H1 (cell line): ENCODE results near the gene KLF7. TPM values are rescaled to one million over a fixed set of nuclear protein-coding genes. Genes with fewer than 3 reads are reported as not detected.

ENCODE experiments used
- CTCF ChIA-PET: fragments of 300-600 bp; sonication (Branson Sonifier 250); formaldehyde crosslinking; loops from one replicate; lab custom pipeline; 2021; ENCODE audit not compliant: partially characterized antibody; lab: Charles Lee
- POLR2A ChIA-PET: fragments of 300-600 bp; sonication (Branson Sonifier 250); formaldehyde crosslinking; loops from one replicate; lab custom pipeline; 2021; ENCODE audit warnings: inconsistent platforms; ENCODE audit not compliant: partially characterized antibody; lab: Charles Lee
- DNase-seq, 2 experiments: peaks; one replicate each; pipeline versions ENCODE4 v3.0.0 to v3.0.0-alpha.2; 2010 to 2022; ENCODE audit warnings: low spot score in 2 of 2, low read depth in 1 of 2, mixed read lengths in 1 of 2
- FAIRE-seq: peaks from 2 replicates; lab custom pipeline; 2011; peaks lifted over from hg19 to GRCh38; lab: Jason Lieb, UNC
- H2AFZ ChIP-seq: 2 replicates; pipeline ENCODE4 v1.8.1; 2012; ENCODE audit warnings: low read length, inconsistent platforms
- H2AK5ac ChIP-seq: 2 replicates; pipeline ENCODE4 v1.6.1; 2013; ENCODE audit warnings: low read depth, low read length
- H2BK120ac ChIP-seq: replicated peaks from 2 replicates; pipeline ENCODE3; 2013; ENCODE audit warnings: low read depth, low read length, inconsistent platforms
- H2BK12ac ChIP-seq: 2 replicates; pipeline ENCODE4 v1.6.1; 2013; ENCODE audit warnings: low read depth, low read length
- H2BK15ac ChIP-seq: 2 replicates; pipeline ENCODE4 v1.6.1; 2013; ENCODE audit warnings: low read length
- H2BK20ac ChIP-seq: 2 replicates; pipeline ENCODE4 v1.6.1; 2013; ENCODE audit warnings: low read length
- H2BK5ac ChIP-seq: 2 replicates; pipeline ENCODE4 v1.6.1; 2013; ENCODE audit warnings: low read depth, low read length
- H3K14ac ChIP-seq: 2 replicates; pipeline ENCODE4 v1.6.1; 2013; ENCODE audit warnings: inconsistent platforms; ENCODE audit not compliant: insufficient read length
- H3K18ac ChIP-seq: 2 replicates; pipeline ENCODE4 v1.6.1; 2013; ENCODE audit warnings: low read length; ENCODE audit errors: extremely low read depth
- H3K23ac ChIP-seq: 2 replicates; pipeline ENCODE4 v1.6.1; 2013; ENCODE audit warnings: inconsistent platforms; ENCODE audit not compliant: insufficient read length
- H3K23me2 ChIP-seq: 2 replicates; pipeline ENCODE4 v1.6.1; 2013; ENCODE audit warnings: low read depth, low read length
- H3K27ac ChIP-seq: 2 replicates; pipeline ENCODE4 v1.6.1; 2011; ENCODE audit warnings: low read depth, low read length, inconsistent platforms
- H3K27me3 ChIP-seq, 4 experiments: replicated peaks in 1 of 4; 1 replicate in 1 of 4; 2 replicates in 3 of 4; pipeline versions ENCODE4 v1.6.1 to v1.8.1; 2011 to 2013; ENCODE audit warnings: low read length in 3 of 4, mild to moderate bottlenecking in 3 of 4, inconsistent platforms in 2 of 4, mixed read lengths in 2 of 4, moderate library complexity in 1 of 4; ENCODE audit not compliant: control insufficient read depth in 3 of 4, insufficient read depth in 3 of 4; ENCODE audit errors: extremely low read depth in 1 of 4
- H3K36me3 ChIP-seq, 4 experiments: 2 replicates each; pipeline versions ENCODE4 v1.6.1 to v1.8.1; 2011 to 2013; ENCODE audit warnings: mild to moderate bottlenecking in 4 of 4, low read length in 3 of 4, moderate library complexity in 2 of 4, control low read depth in 1 of 4, inconsistent platforms in 1 of 4; ENCODE audit not compliant: insufficient read depth in 4 of 4, control insufficient read depth in 2 of 4
- H3K4ac ChIP-seq: replicated peaks from 2 replicates; pipeline ENCODE3; 2013; ENCODE audit warnings: low read length, low read depth, mixed read lengths, inconsistent platforms; ENCODE audit not compliant: insufficient read length
- H3K4me1 ChIP-seq, 4 experiments: replicated peaks in 1 of 4; 1 replicate in 1 of 4; 2 replicates in 3 of 4; pipeline versions ENCODE4 v1.6.1 to v1.8.1; 2011 to 2013; ENCODE audit warnings: low read length in 3 of 4, inconsistent platforms in 2 of 4, mixed read lengths in 1 of 4; ENCODE audit not compliant: insufficient read depth in 4 of 4, control insufficient read depth in 3 of 4
- H3K4me2 ChIP-seq, 2 experiments: 2 replicates each; pipeline versions ENCODE4 v1.6.1 to v1.8.1; 2011 to 2013; ENCODE audit warnings: low read depth in 2 of 2, low read length in 2 of 2, control low read depth in 1 of 2, inconsistent platforms in 1 of 2, mild to moderate bottlenecking in 1 of 2; ENCODE audit not compliant: insufficient read depth in 1 of 2
- H3K4me3 ChIP-seq, 4 experiments: fragments of 200-600, 300-600 bp in 1 of 4; sonication (generic), shearing (Covaris generic), sonication (Bioruptor Twin) in 1 of 4; 2 replicates each; pipeline versions ENCODE4 v1.5.1 to v1.8.1; 2011 to 2016; ENCODE audit warnings: low read length in 4 of 4, low read depth in 3 of 4, control low read depth in 2 of 4, inconsistent platforms in 2 of 4, mild to moderate bottlenecking in 2 of 4, mixed read lengths in 1 of 4, moderate library complexity in 1 of 4; ENCODE audit not compliant: insufficient read depth in 2 of 4; ENCODE audit errors: extremely low read depth in 1 of 4
- H3K56ac ChIP-seq: replicated peaks from 2 replicates; pipeline ENCODE3; 2013; ENCODE audit warnings: low read depth, mild to moderate bottlenecking, mixed read lengths, low read length, inconsistent platforms; ENCODE audit not compliant: insufficient read length
- H3K79me1 ChIP-seq: 2 replicates; pipeline ENCODE4 v1.6.1; 2013; ENCODE audit warnings: low read depth, low read length, control low read depth
- H3K79me2 ChIP-seq, 2 experiments: 2 replicates each; pipeline versions ENCODE4 v1.6.1 to v1.8.1; 2012 to 2013; ENCODE audit warnings: low read length in 2 of 2, mild to moderate bottlenecking in 2 of 2, inconsistent platforms in 1 of 2; ENCODE audit not compliant: insufficient read depth in 2 of 2, control insufficient read depth in 1 of 2
- H3K9ac ChIP-seq, 4 experiments: replicated peaks in 1 of 4; 1 replicate in 1 of 4; 2 replicates in 3 of 4; pipeline versions ENCODE4 v1.6.1 to v1.8.1; 2011 to 2013; ENCODE audit warnings: low read depth in 3 of 4, low read length in 3 of 4, control low read depth in 2 of 4, mild to moderate bottlenecking in 2 of 4, moderate library complexity in 2 of 4, inconsistent platforms in 1 of 4; ENCODE audit errors: extremely low read depth in 1 of 4
- H3K9me3 ChIP-seq, 2 experiments: 2 replicates each; pipeline versions ENCODE4 v1.6.1 to v1.8.1; 2012 to 2013; ENCODE audit warnings: mild to moderate bottlenecking in 2 of 2, moderate library complexity in 2 of 2, control low read depth in 1 of 2, inconsistent platforms in 1 of 2, low read depth in 1 of 2, low read length in 1 of 2, mixed read lengths in 1 of 2; ENCODE audit not compliant: insufficient read depth in 2 of 2
- H4K20me1 ChIP-seq, 2 experiments: replicated peaks in 1 of 2; 2 replicates each; pipeline versions ENCODE3 to v1.8.1; 2011 to 2013; ENCODE audit warnings: inconsistent platforms in 2 of 2, low read length in 2 of 2, mild to moderate bottlenecking in 1 of 2; ENCODE audit not compliant: insufficient read depth in 2 of 2, control insufficient read depth in 1 of 2
- H4K5ac ChIP-seq: 2 replicates; pipeline ENCODE4 v1.6.1; 2013; ENCODE audit warnings: low read length, low read depth, mixed read lengths, inconsistent platforms; ENCODE audit not compliant: insufficient read length
- H4K8ac ChIP-seq: 2 replicates; pipeline ENCODE4 v1.8.0; 2013; ENCODE audit warnings: mild to moderate bottlenecking, moderate library complexity, low read length, inconsistent platforms; ENCODE audit not compliant: insufficient read depth; ENCODE audit errors: extremely low read depth
- H4K91ac ChIP-seq: replicated peaks from 2 replicates; pipeline ENCODE3; 2013; ENCODE audit warnings: low read length, mixed read lengths, inconsistent platforms; ENCODE audit not compliant: insufficient read length
- CTCF ChIP-seq, 3 experiments: IDR thresholded peaks; 1 replicate in 2 of 3; 2 replicates in 1 of 3; pipeline versions ENCODE4 v1.5.1 to v1.6.1; 2011; ENCODE audit warnings: low read length in 3 of 3, mild to moderate bottlenecking in 3 of 3, inconsistent platforms in 2 of 3, low read depth in 1 of 3, moderate library complexity in 1 of 3; ENCODE audit not compliant: insufficient read depth in 1 of 3; ENCODE audit errors: control extremely low read depth in 1 of 3
- POLR2A ChIP-seq, 2 experiments: IDR thresholded peaks; 1 replicate in 1 of 2; 2 replicates in 1 of 2; pipeline ENCODE4 v1.6.1; 2011; ENCODE audit warnings: low read depth in 2 of 2, low read length in 2 of 2, mild to moderate bottlenecking in 2 of 2; ENCODE audit errors: control extremely low read depth in 1 of 2
- RFX5 ChIP-seq: IDR thresholded peaks from 2 replicates; pipeline ENCODE4 v1.6.1; 2011; ENCODE audit warnings: low read depth, low read length, improper control_type of control experiment, borderline replicate concordance
- RXRA ChIP-seq: IDR thresholded peaks from 2 replicates; pipeline ENCODE4 v1.6.1; 2011; ENCODE audit warnings: low read depth, mild to moderate bottlenecking, low read length, moderate library complexity; ENCODE audit not compliant: insufficient read depth
- WGBS, 2 experiments: shearing (Covaris generic) in 1 of 2; methylation state at CpG; one replicate each; pipeline versions ENCODE4 v1.1.6 to v1.1.7; 2013 to 2015; ENCODE audit warnings: low lambda C conversion rate in 2 of 2, mixed read lengths in 2 of 2, inconsistent platforms in 1 of 2, low coverage in 1 of 2, missing lambda C conversion rate in 1 of 2; ENCODE audit not compliant: insufficient replicate concordance in 2 of 2, insufficient coverage in 1 of 2, insufficient read length in 1 of 2; ENCODE audit errors: extremely low coverage in 1 of 2, missing lambda C conversion rate in 1 of 2; 5-methylcytosine and 5-hydroxymethylcytosine counted together
- polyA plus RNA-seq, 7 experiments: library from polyadenylated mRNA; depleted of rRNA in 3 of 7; stranded (reverse) in 5 of 7; unstranded in 2 of 7; fragments of >200 nt in 5 of 7; fragments of 200-250 nt in 2 of 7; gene quantifications; 1 replicate in 5 of 7; 2 replicates in 1 of 7; 4 replicates in 1 of 7; pipeline versions ENCODE4 v1.2.1 to v1.2.3, GENCODE V29; 2011 to 2013; ENCODE audit warnings: missing spikeins in 2 of 7, mixed read lengths in 2 of 7
- total RNA-seq: library from RNA; stranded (reverse); fragmentation: NEBNext Ultra II Directional; extraction: Animal tissue kit (Norgen Biotek cat#: 25700); gene quantifications from 2 replicates; pipeline ENCODE4 v1.2.1, GENCODE V29; 2021

KLF7 gene
- total and polyA plus RNA-seq, 2 of the 8 experiments (the other 6 are each of a cell fraction or from before 2014, with no cell fraction given) = 9.6 to 23.3 TPM

- Histone ChIP-seq H2BK15ac (no peak overlapping the region), H3K4me1 (no peaks in the 10 kb centered on the region; a peak in 1 of 7 replicates), H3K9me3 (no peaks in the 10 kb centered on the region), H3K27me3 (no peaks in the 10 kb centered on the region), H4K5ac (no peak overlapping the region), H2AK5ac (no peak overlapping the region), H2BK5ac (no peak overlapping the region), H4K20me1 (no peaks in the 10 kb centered on the region), H4K91ac (no peak overlapping the region), H3K79me2 (peaks cover 0 to 4% of the 10 kb centered on the region in 2 experiments; a peak in 1 of 4 replicates), H3K18ac (no peak overlapping the region), H3K56ac (no peak overlapping the region), H3K4me2 (no peak overlapping the region), H3K79me1 (no peaks in the 10 kb centered on the region), H4K8ac (no peak overlapping the region), H3K9ac (no peak overlapping the region), H3K4me3 (no peak overlapping the region), H3K23ac (no peak overlapping the region), H3K4ac (no peak overlapping the region), H3K14ac (no peak overlapping the region), H3K27ac (no peak overlapping the region), H3K36me3 (no peaks in the 10 kb centered on the region), H2BK12ac (no peak overlapping the region), H2AFZ (no peak overlapping the region), H3K23me2 (no peaks in the 10 kb centered on the region), H2BK120ac (no peak overlapping the region), H2BK20ac (no peak overlapping the region)
- ChIA-PET POLR2A (interaction anchor here (1.0 kb wide), 1 partner anchor 21 kb away, joined by 3 read pairs; no protein-coding TSS in a partner anchor), CTCF (interaction anchor here (1.1 to 1.2 kb wide), 2 partner anchors 11 to 359 kb away, joined by 3 read pairs; no protein-coding TSS in a partner anchor)
- 87% methylated on average over 2 of the region's 2 CpGs; no CpG with 5 or more reads in 1 of the 2 experiments for WGBS, 2 experiments
- no peak for FAIRE-seq
- TF ChIP-seq CTCF (IDR thresholded peaks at IDR 0.05; ENCODE audit: control extremely low read depth in 1 of 3, insufficient read depth in 1 of 3, low read depth in 1 of 3, low read length in 3 of 3) (no peak), RFX5 (no peak), POLR2A (IDR thresholded peaks at IDR 0.05; ENCODE audit: control extremely low read depth in 1 of 2, low read depth in 2 of 2, low read length in 2 of 2) (no peak), RXRA (no peak)
- DNase-seq = no peak
Observed at GRCh38 chr2:207112785-207113184, 53.0 kb downstream of the KLF7 start.
